HG02642 (cell line): ENCODE data around the gene ADGRV1.
"Not testable (repeated sequence)": the region's sequence is repeated elsewhere in the genome, so short reads cannot be mapped to it uniquely, and the experiment has no call there.

Source experiments
- ATAC-seq: cut with Tn5 transposase; IDR thresholded peaks from one replicate; pipeline ENCODE4 v1.9.1; 2021; ENCODE audit warnings: mild to moderate bottlenecking; ENCODE audit not compliant: unreplicated experiment, poor library complexity

The ADGRV1 gene

GRCh38 chr5:90696153-90696552 lies 137.6 kb downstream of the ADGRV1 start:
- ATAC-seq, result no peak

GRCh38 chr5:90700299-90700698 lies 141.7 kb downstream of the ADGRV1 start:
- ATAC-seq, result no peak

GRCh38 chr5:90703932-90704331 lies 145.3 kb downstream of the ADGRV1 start:
- ATAC-seq, result no peak

- ATAC-seq, result no peak
Observed at GRCh38 chr5:90707698-90708097, 149.1 kb downstream of the ADGRV1 start.

- peak; percentile 77 for ATAC-seq
Observed at GRCh38 chr5:90709323-90710155, 150.9 kb downstream of the ADGRV1 start.

GRCh38 chr5:90718387-90718786 lies 159.8 kb downstream of the ADGRV1 start:
- no peak for ATAC-seq

GRCh38 chr5:90739567-90739966 lies 181.0 kb downstream of the ADGRV1 start:
- no peak for ATAC-seq

- ATAC-seq, result no peak
Observed at GRCh38 chr5:90740244-90740799, 181.7 kb downstream of the ADGRV1 start.

GRCh38 chr5:90741022-90741564 lies 182.5 kb downstream of the ADGRV1 start:
- ATAC-seq, result no peak

GRCh38 chr5:90746119-90746518 lies 187.5 kb downstream of the ADGRV1 start:
- no peak for ATAC-seq

- no peak for ATAC-seq
Observed at GRCh38 chr5:90747175-90747574, 188.6 kb downstream of the ADGRV1 start.

GRCh38 chr5:90747693-90748092 lies 189.1 kb downstream of the ADGRV1 start:
- no peak for ATAC-seq

GRCh38 chr5:90759119-90759518 lies 200.5 kb downstream of the ADGRV1 start:
- ATAC-seq, result no peak

- ATAC-seq, result no peak
Observed at GRCh38 chr5:90767710-90768109, 209.1 kb downstream of the ADGRV1 start.

GRCh38 chr5:90770006-90770541 lies 211.5 kb downstream of the ADGRV1 start:
- not testable (repeated sequence) for ATAC-seq

- no peak for ATAC-seq
Observed at GRCh38 chr5:90777959-90778358, 219.4 kb downstream of the ADGRV1 start.

- peak; percentile 91 for ATAC-seq
Observed at GRCh38 chr5:90783460-90784333, 225.1 kb downstream of the ADGRV1 start.

- ATAC-seq, result no peak
Observed at GRCh38 chr5:90786756-90787155, 228.2 kb downstream of the ADGRV1 start.

- ATAC-seq, result no peak
Observed at GRCh38 chr5:90792725-90793124, 234.1 kb downstream of the ADGRV1 start.

- ATAC-seq, result no peak
Observed at GRCh38 chr5:90793183-90793582, 234.6 kb downstream of the ADGRV1 start.
